Posterior cingulate gyrus (tissue), 11 donors: ENCODE results near the gene ARHGAP40.

Experiments
- DNase-seq, 10 donors: peaks; one replicate each; pipeline versions ENCODE4 v3.0.0 to v3.0.0-alpha.2; 2020 to 2021; ENCODE audit warnings: mixed read lengths in 3 of 10
- intact Hi-C: fragments of 100-400 bp; cut with DNase I; formaldehyde crosslinking; loops from one replicate; pipeline ENCODE4 v1.15.1; 2023

The ARHGAP40 gene

DNA sequence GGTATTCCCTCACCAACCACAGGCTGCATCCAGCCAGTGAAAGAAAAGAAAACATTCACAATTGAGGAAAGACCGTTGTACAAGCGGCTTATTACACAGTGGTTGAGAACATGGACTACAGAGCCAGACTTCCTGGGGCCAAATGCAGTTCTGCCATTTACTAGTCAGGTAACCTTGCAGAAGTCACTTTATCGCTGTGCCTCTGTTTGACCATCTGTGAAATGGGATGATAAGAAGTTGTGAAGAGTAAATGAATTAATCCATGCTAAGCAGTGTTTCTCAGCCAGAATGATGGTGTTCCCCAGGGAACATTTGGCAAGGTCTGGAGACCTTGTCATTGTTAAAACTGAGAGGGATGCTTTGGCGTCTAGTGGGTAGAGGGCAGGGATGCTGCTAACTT is 14.8 kb downstream of the ARHGAP40 start:
- intact Hi-C loops = no loop called here
- DNase-seq = no peak

DNA sequence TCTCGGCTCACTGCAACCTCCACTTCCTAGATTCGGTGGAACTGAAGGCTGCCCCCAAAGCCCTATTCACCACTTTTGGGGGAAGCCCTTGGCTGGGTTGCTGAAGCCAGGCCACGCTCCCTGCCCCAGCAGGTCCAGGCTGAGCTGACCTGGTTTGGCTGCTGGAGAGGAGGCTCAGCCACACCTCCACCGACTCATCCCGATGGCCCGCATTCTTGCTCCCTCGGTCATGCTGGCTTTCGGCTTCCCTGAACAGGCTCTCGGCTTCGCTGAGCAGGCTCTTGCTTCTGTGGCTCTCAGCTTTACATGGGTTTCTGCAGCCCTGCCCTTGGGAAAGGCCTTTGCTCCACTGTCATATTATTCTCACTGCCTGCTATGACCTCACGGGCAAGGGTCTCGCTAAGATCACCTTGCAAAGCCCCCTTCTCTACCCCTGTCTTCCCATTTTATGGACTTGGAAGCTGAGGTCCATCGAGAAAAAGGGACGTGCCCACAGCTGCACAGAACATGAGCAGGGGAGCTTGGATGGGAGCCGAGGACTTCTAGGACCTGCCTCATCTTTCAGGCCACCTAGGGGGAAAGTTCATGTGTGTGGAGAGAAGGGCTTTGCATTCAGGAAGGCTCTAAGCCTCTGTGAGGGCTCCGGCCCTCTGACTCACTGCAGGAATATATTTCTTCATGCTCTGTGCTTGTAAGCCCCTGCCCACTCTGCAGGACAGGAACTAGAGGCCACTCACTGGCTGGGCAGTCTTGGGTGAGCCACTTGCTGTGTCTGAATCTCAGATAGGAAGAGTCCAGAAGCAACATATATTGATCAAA is 15.6 kb downstream of the ARHGAP40 start:
- intact Hi-C loops = no loop called here
- DNase-seq = peak in 1 of 10 donors; percentile 72

GRCh38 chr20:38617830-38618196 is 16.2 kb downstream of the ARHGAP40 start:
- intact Hi-C loops = no loop called here
- no peak for DNase-seq

DNA sequence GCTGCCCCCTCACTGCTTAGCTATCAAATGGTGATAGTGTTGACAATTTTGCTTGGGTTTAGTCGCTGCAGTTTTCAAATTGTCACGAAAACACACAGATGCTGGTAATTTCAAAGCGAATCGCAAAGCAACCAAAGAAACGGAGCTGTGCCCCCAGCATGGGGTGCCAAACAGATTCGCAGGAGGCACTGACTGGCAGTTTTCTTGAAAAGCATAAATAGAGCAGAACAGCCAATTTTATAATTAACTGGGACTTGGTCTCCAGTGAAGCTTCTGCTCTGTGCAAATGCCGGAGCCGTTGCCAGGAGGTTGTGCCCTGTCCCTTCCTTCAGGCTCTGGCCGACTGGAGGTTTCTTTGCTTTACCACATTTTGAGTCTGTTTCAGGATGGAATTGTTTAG is 18.8 kb downstream of the ARHGAP40 start:
- no peak for DNase-seq
- intact Hi-C loops = no loop called here

GRCh38 chr20:38623061-38623460 is 21.5 kb downstream of the ARHGAP40 start:
- DNase-seq = no peak
- intact Hi-C loops = no loop called here

DNA sequence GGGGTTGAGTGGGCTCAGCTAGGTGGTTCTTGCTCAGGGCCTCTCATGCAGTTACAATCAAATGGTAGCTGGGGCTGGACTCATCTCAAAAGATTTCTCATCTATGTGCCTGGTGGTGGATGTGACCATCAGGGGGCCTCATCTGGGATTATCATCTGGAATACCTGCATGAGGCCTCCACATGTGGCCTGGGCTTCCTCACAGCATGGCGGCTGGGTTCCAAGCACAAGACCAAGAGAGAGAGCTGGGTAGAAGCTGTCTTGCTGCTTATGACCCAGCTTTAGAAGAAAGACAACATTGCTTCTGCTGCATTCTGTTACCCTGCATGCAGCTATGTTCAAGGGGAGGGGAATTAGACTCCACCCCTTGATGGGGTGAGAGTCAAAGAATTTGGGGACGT is 22.5 kb downstream of the ARHGAP40 start:
- DNase-seq = no peak
- intact Hi-C loops = no loop called here

- no peak for DNase-seq
- intact Hi-C loops = no loop called here
These were observed 24.3 kb downstream of the ARHGAP40 start for GRCh38 chr20:38625896-38626295.

DNA sequence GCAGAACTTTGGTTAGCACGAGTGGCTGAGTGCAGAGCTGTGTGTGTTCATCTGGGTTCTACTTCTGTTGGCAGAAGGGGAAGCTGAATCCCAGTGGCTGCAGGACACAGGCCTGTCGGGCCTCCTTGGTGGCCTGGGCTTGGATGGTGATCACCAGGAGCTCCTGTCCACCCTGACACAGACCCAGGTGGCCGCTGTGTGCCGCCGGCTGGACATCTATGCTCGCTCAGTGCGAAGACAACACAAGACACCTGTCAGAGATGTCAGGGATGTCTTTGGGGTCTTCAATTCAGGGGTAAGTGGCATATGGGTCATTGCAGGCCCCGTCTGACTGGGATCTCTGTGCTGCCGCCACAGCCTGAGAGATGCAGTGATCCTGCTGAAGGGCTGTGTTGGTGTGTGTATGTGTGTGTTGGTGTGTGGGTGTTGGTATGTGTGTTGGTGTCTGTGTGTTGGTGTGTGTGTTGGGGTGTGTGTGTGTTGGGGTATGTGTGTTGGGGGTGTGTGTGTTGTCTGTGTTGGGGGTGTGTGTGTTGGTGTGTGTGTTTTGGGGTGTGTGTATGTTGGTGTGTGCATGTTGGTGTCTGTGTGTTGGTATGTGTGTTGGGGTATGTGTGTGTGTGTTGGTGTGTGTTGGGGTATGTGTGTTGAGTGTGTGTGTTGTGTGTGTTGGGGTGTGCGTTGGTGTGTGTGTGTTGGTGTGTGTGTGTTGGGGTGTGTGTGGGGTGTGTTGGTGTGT is 25.5 kb downstream of the ARHGAP40 start:
- DNase-seq = no peak
- intact Hi-C loops = no loop called here

DNA sequence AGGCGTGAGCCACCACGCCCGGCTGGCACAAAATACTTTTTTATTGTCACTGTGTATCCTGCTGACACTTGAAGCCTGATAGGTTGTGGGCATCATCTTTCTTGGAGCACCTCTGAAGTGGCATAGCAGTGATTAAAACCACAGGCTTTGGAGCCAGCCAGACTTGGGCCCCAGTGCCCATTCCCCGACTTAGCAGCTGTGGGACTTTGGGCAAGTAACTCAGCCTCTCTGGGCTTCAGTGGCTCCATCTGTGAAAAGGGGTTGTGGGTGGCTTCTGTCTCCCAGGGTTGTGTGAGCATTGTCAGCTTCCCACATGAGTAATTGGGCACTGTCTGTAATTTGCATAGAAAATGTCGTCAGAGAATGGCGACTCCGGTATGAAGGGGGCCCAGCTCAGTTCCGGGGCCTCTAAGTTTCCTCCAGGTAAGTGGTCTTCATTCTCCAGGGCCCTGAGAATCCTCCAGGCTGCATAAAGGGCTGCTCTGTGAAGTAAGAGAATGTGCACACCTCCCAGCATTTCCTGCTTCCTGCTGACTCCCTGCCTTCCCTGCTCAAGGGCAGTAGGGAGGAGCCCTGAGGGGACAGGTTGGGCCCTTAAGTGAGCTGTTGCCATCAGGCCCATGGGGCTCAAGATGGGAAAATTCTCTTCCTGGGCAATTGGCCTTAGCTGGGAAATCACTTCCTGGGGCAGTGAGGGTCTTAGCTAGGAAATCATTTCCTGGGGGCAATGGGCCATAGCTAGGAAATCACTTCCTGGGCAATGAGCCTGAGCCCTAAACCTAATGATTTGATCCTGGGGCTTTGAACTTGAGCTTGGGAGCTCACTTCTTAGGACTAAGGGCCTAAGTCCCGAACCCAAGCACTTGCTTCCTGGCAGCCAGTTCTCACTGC is 27.2 kb downstream of the ARHGAP40 start:
- DNase-seq = no peak
- intact Hi-C loops = no loop called here

DNA sequence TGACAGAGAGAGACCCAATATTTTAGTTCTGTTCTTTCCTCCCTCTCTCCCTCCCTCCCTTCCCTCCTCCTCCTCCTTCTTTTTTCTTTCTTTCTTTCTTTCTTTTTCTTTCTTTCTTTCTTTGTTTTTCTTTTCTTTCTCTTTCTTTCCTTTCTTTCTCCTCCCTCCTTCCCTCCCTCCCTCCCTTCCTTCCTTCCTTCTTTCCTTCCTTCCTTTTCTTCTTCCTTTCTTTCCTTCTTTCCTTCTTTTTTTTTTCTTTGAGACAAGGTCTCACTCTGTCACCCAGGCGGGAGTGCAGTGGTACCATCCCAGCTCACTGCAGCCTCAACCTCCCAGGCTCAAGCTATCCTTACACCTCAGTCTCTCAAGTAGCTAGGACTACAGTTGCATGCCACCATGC is 28.4 kb downstream of the ARHGAP40 start:
- DNase-seq = no peak
- intact Hi-C loops = no loop called here

DNA sequence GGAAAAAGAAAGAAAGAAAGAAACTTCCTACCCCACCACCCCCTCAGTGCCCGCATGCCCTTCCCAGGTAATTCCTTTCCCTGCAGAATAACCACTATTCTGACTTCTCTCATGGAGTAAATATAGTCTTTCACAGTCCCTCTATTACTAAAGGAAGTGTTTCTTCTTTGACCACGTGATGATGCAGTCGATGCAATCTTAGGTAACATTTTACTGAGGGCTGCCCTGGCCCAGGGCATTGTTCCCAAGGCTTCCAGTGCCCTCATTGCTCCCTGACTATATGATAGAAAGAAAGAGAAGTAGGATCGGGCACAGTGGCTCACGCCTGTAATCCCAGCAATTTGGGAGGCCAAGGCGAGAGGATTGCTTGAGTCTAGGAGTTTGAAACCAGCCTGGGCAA is 29.1 kb downstream of the ARHGAP40 start:
- no peak for DNase-seq
- intact Hi-C loops = no loop called here

DNA sequence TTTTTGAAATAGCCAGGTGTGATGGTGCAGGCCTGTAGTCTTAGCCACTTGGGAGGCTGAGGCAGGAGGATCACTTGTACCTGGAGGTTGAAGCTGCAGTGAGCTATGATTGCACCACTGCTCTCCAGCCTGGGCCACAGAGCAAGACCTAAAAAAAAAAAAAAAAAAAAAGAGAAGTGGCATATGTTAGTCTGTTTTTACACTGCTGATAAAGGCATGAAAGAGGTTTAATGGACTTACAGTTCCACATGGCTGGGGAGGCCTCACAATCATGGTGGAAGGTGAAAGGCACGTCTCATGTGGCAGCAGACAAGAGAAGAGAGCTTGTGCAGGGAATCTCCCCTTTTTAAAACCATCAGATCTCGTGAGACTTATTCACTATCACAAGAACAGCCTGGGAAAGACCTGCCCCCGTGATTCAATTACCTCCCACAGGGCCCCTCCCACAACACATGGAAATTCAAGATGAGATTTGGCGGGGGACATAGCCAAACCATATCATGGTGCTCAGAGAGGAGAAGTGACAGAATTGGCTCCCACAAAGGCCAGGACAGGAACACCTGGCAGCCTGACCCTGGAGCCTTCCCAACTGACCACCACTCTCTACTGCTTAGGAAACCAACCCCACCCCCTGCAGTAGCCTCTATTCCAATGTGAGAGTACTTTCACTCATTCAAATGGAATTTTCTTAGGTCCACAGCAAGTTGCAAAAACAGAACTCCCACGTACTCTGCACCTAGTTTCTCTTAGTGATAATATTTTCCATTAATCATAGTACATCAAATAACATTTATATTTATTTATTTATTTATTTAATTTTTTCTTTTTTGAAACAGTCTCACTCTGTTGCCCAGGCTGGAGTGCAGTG is 29.8 kb downstream of the ARHGAP40 start:
- no peak for DNase-seq
- intact Hi-C loops = no loop called here

GRCh38 chr20:38633577-38634093 is 32.0 kb downstream of the ARHGAP40 start:
- peak in 7 of 10 donors; percentile 19 to 91 (median 46) for DNase-seq

GRCh38 chr20:38635721-38636288 is 34.2 kb downstream of the ARHGAP40 start:
- no peak for DNase-seq
- intact Hi-C loops = no loop called here

More at GRCh38 chr20:38633577-38634093, 32.0 kb downstream of the ARHGAP40 start:
- intact Hi-C loops = no loop called here

DNA sequence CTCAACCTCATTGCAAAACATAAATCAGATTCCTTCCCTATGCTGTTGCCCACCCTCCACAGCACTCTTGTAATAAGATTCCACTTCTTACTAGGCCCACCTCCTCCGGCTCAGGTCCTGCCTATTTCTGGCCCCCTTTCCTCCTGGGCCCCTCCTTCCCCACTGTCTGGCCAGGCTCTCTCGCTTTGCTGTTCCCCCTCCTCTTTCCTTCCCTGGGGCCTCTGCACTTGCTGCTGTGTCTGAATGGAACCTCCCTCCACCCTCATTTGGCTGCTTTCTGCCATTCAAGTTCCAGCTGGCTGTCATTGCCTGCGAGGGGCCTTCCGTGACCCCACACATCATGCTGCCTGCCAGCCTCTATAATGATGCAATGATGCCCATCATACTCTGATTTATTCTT is 38.9 kb downstream of the ARHGAP40 start:
- no peak for DNase-seq
- intact Hi-C loops = no loop called here

GRCh38 chr20:38642498-38642897 is 40.9 kb downstream of the ARHGAP40 start:
- DNase-seq = no peak
- intact Hi-C loops = no loop called here

DNA sequence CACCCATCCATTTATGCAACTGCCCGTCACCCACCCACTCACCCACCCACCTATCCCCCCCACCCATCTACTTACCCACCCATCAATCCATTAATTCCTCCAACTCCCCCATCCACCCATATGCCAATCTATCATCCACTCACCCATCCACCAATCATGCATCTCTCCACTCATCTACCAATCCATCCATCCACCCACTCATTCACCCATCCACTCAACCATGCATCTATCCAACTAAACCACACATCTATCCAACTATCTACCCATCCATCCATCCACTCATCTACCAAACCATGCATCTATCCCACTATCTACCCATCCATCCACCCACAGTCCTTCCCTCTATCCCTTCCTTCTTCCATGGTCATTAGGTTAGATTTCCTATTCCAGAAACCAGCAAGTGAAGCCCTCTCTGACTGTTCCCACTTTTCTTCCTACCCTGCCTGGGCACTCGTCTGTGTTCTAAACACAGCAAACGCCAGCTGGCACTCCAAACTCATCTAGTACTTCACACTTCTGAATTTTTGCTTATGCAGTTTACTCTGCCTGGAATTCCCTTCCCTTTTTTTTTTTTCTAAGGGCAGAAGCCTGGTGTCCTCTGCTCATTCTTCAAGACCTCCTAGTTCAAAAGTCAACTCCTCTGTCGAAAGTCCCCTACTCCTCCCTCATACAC is 43.1 kb downstream of the ARHGAP40 start:
- DNase-seq = peak in 2 of 10 donors; percentile 25 to 74
- intact Hi-C loops = loop anchor here (5.0 kb wide), 1 partner anchor 88 kb away; no protein-coding TSS in a partner anchor

DNA sequence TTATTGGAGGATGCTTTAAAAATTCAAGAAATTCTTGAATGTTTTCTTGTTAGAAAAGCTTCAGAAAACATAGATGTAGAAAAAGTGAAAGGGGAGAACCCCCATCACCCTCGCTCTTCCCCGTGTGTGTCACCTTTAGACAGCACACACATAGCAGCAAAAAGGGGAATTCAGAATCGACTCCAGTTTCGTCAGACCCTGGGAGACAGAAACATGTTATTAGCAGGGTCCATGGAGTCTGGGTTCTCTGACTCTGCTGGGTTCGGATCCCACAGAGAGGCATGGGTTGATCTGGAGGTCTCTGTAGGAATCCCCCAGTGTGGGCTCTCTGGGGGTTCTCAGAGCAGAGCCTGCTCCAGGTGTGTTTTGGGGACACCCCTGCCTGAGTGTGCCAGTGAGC is 43.7 kb downstream of the ARHGAP40 start:
- intact Hi-C loops = loop anchor here (5.0 kb wide), 1 partner anchor 87 kb away; no protein-coding TSS in a partner anchor
- DNase-seq = no peak
